Inferior parietal cortex (tissue), 1 donor: Measurements from ENCODE around the gene SAPCD2.

ENCODE experiments used
- DNase-seq: peaks from one replicate; pipeline ENCODE4 v3.0.0-alpha.2; 2016; ENCODE audit errors: extremely low spot score

Gene SAPCD2

GRCh38 chr9:137019891-137020683, 50.3 kb downstream of the SAPCD2 start:
- DNase-seq, result no peak

GRCh38 chr9:137018761-137019559, 51.4 kb downstream of the SAPCD2 start:
- no peak for DNase-seq

GRCh38 chr9:137017791-137018497, 52.4 kb downstream of the SAPCD2 start:
- DNase-seq, result no peak

- no peak for DNase-seq
Measured at GRCh38 chr9:137017071-137017470, 53.3 kb downstream of the SAPCD2 start.

- no peak for DNase-seq
Measured at GRCh38 chr9:137016436-137016835, 53.9 kb downstream of the SAPCD2 start.

- DNase-seq, result no peak
Measured at GRCh38 chr9:137015976-137016375, 54.4 kb downstream of the SAPCD2 start.

- DNase-seq, result no peak
Measured at GRCh38 chr9:137015540-137015930, 54.8 kb downstream of the SAPCD2 start.

GRCh38 chr9:137014776-137015539, 55.4 kb downstream of the SAPCD2 start:
- no peak for DNase-seq

GRCh38 chr9:137014166-137014565, 56.2 kb downstream of the SAPCD2 start:
- no peak for DNase-seq

GRCh38 chr9:137013571-137013940, 56.8 kb downstream of the SAPCD2 start:
- no peak for DNase-seq

GRCh38 chr9:137012694-137013570, 57.4 kb downstream of the SAPCD2 start:
- no peak for DNase-seq
